Neural progenitor cell (in vitro differentiated cells): ENCODE data around the gene OTOP2. TPM values are rescaled to one million over a fixed set of nuclear protein-coding genes. Genes with fewer than 3 reads are reported as not detected.

Experiments used
- DNase-seq: peaks from one replicate; pipeline ENCODE4 v3.0.0-alpha.2; 2016; ENCODE audit warnings: low spot score
- H2AFZ ChIP-seq: fragments of 200-600 bp; sonication (generic); replicated peaks from 2 replicates; pipeline ENCODE4 v1.6.1; 2016; ENCODE audit warnings: antibody characterized with exemption
- H3F3A ChIP-seq: fragments of 200-600 bp; sonication (generic); 2 replicates; pipeline ENCODE4 v1.6.1; 2016; ENCODE audit warnings: antibody characterized with exemption, low read depth
- H3K27ac ChIP-seq: fragments of 200-600 bp; sonication (generic); 2 replicates; pipeline ENCODE4 v1.5.1; 2016; ENCODE audit warnings: mild to moderate bottlenecking
- H3K27me3 ChIP-seq: fragments of 200-600 bp; sonication (generic); 2 replicates; pipeline ENCODE4 v1.6.1; 2016; ENCODE audit warnings: mild to moderate bottlenecking, moderate library complexity
- H3K36me3 ChIP-seq: fragments of 200-600 bp; sonication (generic); 2 replicates; pipeline ENCODE4 v1.5.1; 2016
- H3K4me1 ChIP-seq: fragments of 200-600 bp; sonication (generic); 2 replicates; pipeline ENCODE4 v1.6.1; 2016; ENCODE audit warnings: mixed run types
- H3K4me2 ChIP-seq: fragments of 200-600 bp; sonication (generic); 2 replicates; pipeline ENCODE4 v1.6.1; 2016
- H3K4me3 ChIP-seq: fragments of 200-600 bp; sonication (generic); 2 replicates; pipeline ENCODE4 v1.5.1; 2016
- H3K79me2 ChIP-seq: fragments of 200-600 bp; sonication (generic); 2 replicates; pipeline ENCODE4 v1.6.1; 2016; ENCODE audit warnings: low read depth
- H3K9ac ChIP-seq: fragments of 200-600 bp; sonication (generic); 2 replicates; pipeline ENCODE4 v1.6.1; 2016
- H3K9me3 ChIP-seq: fragments of 200-600 bp; sonication (generic); 2 replicates; pipeline ENCODE4 v1.5.1; 2016; ENCODE audit warnings: low read depth
- H4K20me1 ChIP-seq: fragments of 200-600 bp; sonication (generic); 2 replicates; pipeline ENCODE4 v1.6.1; 2016; ENCODE audit warnings: low read depth
- H3K27ac Mint-ChIP-seq: 3 replicates; pipeline ENCODE4 v1.8.0; 2021; ENCODE audit warnings: mixed read lengths
- H3K27me3 Mint-ChIP-seq: 2 replicates; pipeline ENCODE4 v1.8.0; 2022; ENCODE audit warnings: low read depth, mild to moderate bottlenecking, inconsistent platforms, moderate library complexity, mixed read lengths; ENCODE audit not compliant: insufficient read depth
- H3K36me3 Mint-ChIP-seq: 3 replicates; pipeline ENCODE4 v1.8.0; 2021; ENCODE audit warnings: mixed read lengths
- H3K4me1 Mint-ChIP-seq: 3 replicates; pipeline ENCODE4 v1.8.0; 2021; ENCODE audit warnings: mixed read lengths
- H3K4me3 Mint-ChIP-seq: 3 replicates; pipeline ENCODE4 v1.8.0; 2021; ENCODE audit warnings: mild to moderate bottlenecking, moderate library complexity, mixed read lengths
- H3K9me3 Mint-ChIP-seq: 3 replicates; pipeline ENCODE4 v1.8.0; 2020; ENCODE audit warnings: mixed read lengths
- CTCF ChIP-seq: fragments of 200-600 bp; sonication (generic); IDR thresholded peaks from 2 replicates; pipeline ENCODE4 v1.5.1; 2017; ENCODE audit warnings: antibody characterized with exemption, mild to moderate bottlenecking
- EZH2 ChIP-seq: fragments of 200-600 bp; sonication (generic); IDR thresholded peaks from 2 replicates; pipeline ENCODE4 v1.6.1; 2017; ENCODE audit warnings: antibody characterized with exemption, mild to moderate bottlenecking, moderate library complexity
- EZH2phosphoT487 ChIP-seq: fragments of 200-600 bp; sonication (generic); IDR thresholded peaks from 2 replicates; pipeline ENCODE4 v1.6.1; 2017; ENCODE audit warnings: antibody characterized with exemption
- total RNA-seq: library from RNA; depleted of rRNA; stranded (reverse); fragments of >200 nt; gene quantifications from 2 replicates; pipeline ENCODE4 v1.2.3, GENCODE V29; 2015; ENCODE audit warnings: low replicate concordance

The OTOP2 gene
- total RNA-seq, 1 donor from 2014 or later = not detected

GRCh38 chr17:74972107-74972972, 48.3 kb downstream of the OTOP2 start, which contains the start of gene HID1:
Gene HID1, minus strand, starts transcription at chr17:74972759. Its CDS starts 103 bp downstream, at chr17:74972656.
- Histone ChIP-seq H3K9ac (no peak within 1 kb of the TSS), H2AFZ (peak within 1 kb of the TSS; percentile 97), H4K20me1 (no peaks in the 10 kb centered on the region), H3K4me2 (peak within 1 kb of the TSS; percentile 98), H3K4me3 (peak within 1 kb of the TSS; percentile 85), H3K27ac (no peak within 1 kb of the TSS), H3K4me1 (no peaks in the 10 kb centered on the region), H3F3A (peaks cover 6% of the 10 kb centered on the region), H3K27me3 (peaks cover 69% of the 10 kb centered on the region), H3K36me3 (no peaks in the 10 kb centered on the region), H3K79me2 (no peaks in the 10 kb centered on the region), H3K9me3 (no peaks in the 10 kb centered on the region)
- peak; percentile 91 for DNase-seq
- TF ChIP-seq CTCF (no peak), EZH2phosphoT487 (peak; percentile 29), EZH2 (no peak)
- peaks cover 32% of the 10 kb centered on the region for H3K27me3 Mint-ChIP-seq
- H3K4me1 Mint-ChIP-seq = peaks cover 7% of the 10 kb centered on the region
- H3K36me3 Mint-ChIP-seq = no peaks in the 10 kb centered on the region
- H3K9me3 Mint-ChIP-seq = no peaks in the 10 kb centered on the region
- peak within 1 kb of the TSS; percentile 84 for H3K4me3 Mint-ChIP-seq
- H3K27ac Mint-ChIP-seq = no peak within 1 kb of the TSS

DNA sequence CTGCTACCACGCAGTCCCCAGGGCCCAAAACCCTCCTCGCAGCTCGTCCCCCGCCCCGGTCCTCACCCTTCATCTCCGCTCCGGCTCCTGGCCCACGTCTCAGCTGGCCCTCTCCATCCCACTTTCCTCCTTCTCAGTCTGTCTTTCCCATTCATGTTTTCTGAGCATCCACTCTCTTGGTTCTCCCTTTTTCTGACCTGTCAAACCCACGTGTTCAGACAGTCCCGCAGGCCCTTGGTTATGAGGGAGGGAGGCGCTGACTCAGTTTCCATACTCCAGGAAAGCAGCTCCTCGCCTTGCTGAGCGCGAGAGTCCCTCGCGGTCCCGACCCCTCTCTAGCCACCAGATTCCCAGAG, 48.9 kb downstream of the OTOP2 start:
- Histone ChIP-seq H3K36me3 (no peaks in the 10 kb centered on the region), H2AFZ (peak overlapping the region; percentile 97), H3K4me2 (peak overlapping the region; percentile 98), H3K27ac (no peak overlapping the region), H3F3A (peaks cover 6% of the 10 kb centered on the region), H3K9me3 (no peaks in the 10 kb centered on the region), H3K27me3 (peaks cover 75% of the 10 kb centered on the region), H3K4me3 (peak overlapping the region; percentile 85), H3K4me1 (no peaks in the 10 kb centered on the region), H3K9ac (no peak overlapping the region), H3K79me2 (no peaks in the 10 kb centered on the region), H4K20me1 (no peaks in the 10 kb centered on the region)
- Mint-ChIP-seq H3K27me3 (peaks cover 34% of the 10 kb centered on the region), H3K9me3 (no peaks in the 10 kb centered on the region), H3K4me1 (peaks cover 7% of the 10 kb centered on the region), H3K4me3 (peak overlapping the region; percentile 84), H3K27ac (no peak overlapping the region), H3K36me3 (no peaks in the 10 kb centered on the region)
- no peak for TF ChIP-seq CTCF
- TF ChIP-seq EZH2 = peak; percentile 62
- TF ChIP-seq EZH2phosphoT487 = peak; percentile 71
- DNase-seq = no peak

- H2AFZ ChIP-seq = no peak overlapping the region
- no peaks in the 10 kb centered on the region for H3K36me3 ChIP-seq
- H3K4me3 Mint-ChIP-seq = no peak overlapping the region
- peaks cover 6% of the 10 kb centered on the region for H3F3A ChIP-seq
- H3K9ac ChIP-seq = no peak overlapping the region
- H3K9me3 Mint-ChIP-seq = no peaks in the 10 kb centered on the region
- peaks cover 9% of the 10 kb centered on the region for H3K4me1 Mint-ChIP-seq
- no peaks in the 10 kb centered on the region for H3K9me3 ChIP-seq
- peaks cover 38% of the 10 kb centered on the region for H3K27me3 Mint-ChIP-seq
- no peak for TF ChIP-seq EZH2phosphoT487
- no peak for TF ChIP-seq EZH2
- no peak overlapping the region for H3K27ac Mint-ChIP-seq
- no peak overlapping the region for H3K4me2 ChIP-seq
- no peak for DNase-seq
- H3K79me2 ChIP-seq = no peaks in the 10 kb centered on the region
- H3K27me3 ChIP-seq = peaks cover 78% of the 10 kb centered on the region
- no peaks in the 10 kb centered on the region for H4K20me1 ChIP-seq
- H3K4me1 ChIP-seq = no peaks in the 10 kb centered on the region
- no peaks in the 10 kb centered on the region for H3K36me3 Mint-ChIP-seq
- no peak overlapping the region for H3K4me3 ChIP-seq
- no peak overlapping the region for H3K27ac ChIP-seq
These were observed 51.9 kb downstream of the OTOP2 start for GRCh38 chr17:74975943-74976342.

DNA sequence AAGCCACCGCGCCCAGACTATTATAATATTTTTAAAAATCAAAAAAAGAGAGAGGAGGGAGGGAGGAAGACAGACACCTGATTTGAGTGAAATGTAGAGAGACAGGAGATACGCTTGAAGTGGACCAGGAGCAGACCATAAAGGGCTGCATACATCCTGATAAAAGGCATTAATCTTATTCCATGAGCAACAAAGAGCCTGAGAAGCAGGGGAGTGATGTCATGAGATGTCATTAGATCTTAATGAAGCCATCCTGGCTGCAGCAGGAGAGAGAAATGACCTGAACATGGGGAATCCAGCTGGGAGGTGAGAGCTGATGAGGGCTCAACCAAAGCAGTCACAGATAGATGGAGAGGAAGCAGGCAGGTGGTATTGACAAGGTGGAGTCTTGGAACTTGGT, 53.7 kb downstream of the OTOP2 start:
- Histone ChIP-seq H3K9ac (no peak overlapping the region), H3K4me3 (no peak overlapping the region), H3K27me3 (peaks cover 60% of the 10 kb centered on the region), H3K36me3 (no peaks in the 10 kb centered on the region), H3K4me1 (peaks cover 3% of the 10 kb centered on the region), H2AFZ (no peak overlapping the region), H3K27ac (no peak overlapping the region), H3K4me2 (no peak overlapping the region), H4K20me1 (no peaks in the 10 kb centered on the region), H3F3A (peaks cover 15% of the 10 kb centered on the region), H3K9me3 (no peaks in the 10 kb centered on the region), H3K79me2 (no peaks in the 10 kb centered on the region)
- TF ChIP-seq EZH2 = no peak
- no peak for TF ChIP-seq CTCF
- no peak for TF ChIP-seq EZH2phosphoT487
- peaks cover 35% of the 10 kb centered on the region for H3K27me3 Mint-ChIP-seq
- H3K27ac Mint-ChIP-seq = no peak overlapping the region
- H3K4me3 Mint-ChIP-seq = no peak overlapping the region
- H3K36me3 Mint-ChIP-seq = no peaks in the 10 kb centered on the region
- H3K4me1 Mint-ChIP-seq = peaks cover 16% of the 10 kb centered on the region
- DNase-seq = no peak
- H3K9me3 Mint-ChIP-seq = no peaks in the 10 kb centered on the region
